ENCODE results near the gene KCNV2. TPM values are rescaled to one million over a fixed set of nuclear protein-coding genes. Genes with fewer than 3 reads are reported as not detected.

KCNV2 gene
- total and polyA plus RNA-seq, 2 donors (not counting 1 experiment from before 2014, with no cell fraction given): not detected

DNA sequence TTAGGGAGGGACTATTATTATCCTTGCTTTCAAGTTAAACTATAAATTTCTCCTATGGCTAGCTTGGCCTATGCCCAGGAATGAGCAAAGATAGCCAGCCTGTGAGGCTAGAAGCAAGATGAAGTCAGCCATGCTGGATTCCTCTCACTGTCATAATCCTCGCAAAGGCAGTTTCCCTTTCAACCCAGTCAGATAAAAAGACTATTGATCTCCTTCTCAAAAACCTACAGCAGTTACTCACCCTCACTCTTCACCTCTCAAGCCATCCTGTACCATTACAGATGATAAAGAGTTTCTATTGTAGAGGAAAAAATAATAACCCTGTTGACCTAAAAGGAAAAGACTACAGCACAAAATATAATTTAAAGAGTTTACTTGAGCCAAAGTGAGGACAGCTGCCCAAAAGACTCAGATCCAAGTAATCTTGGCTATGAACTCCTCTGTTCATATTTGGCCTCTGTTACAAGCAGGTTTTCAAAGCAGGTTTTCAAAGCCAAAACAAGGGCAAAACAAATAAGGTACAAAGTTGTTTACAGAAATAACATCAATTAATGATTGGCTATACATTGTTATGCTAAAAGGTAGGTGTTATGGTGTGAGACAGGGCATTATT, 41.7 kb downstream of the KCNV2 start:
- H3K27ac ChIP-seq (ENCODE audit: insufficient read depth, low read length): peak overlapping the region; percentile 37
- TF ChIP-seq EZH2 (IDR thresholded peaks at IDR 0.05; ENCODE audit: low read length, missing control alignments): no peak
- TF ChIP-seq CTCF (conservative IDR thresholded peaks at IDR 0.05 in 1 of 2, IDR thresholded peaks at IDR 0.05 in 1 of 2; ENCODE audit: low read depth in 1 of 2, low read length in 2 of 2): no peak
- H3K9ac ChIP-seq (ENCODE audit: insufficient read depth, low read length): no peak overlapping the region
- H4K20me1 ChIP-seq (ENCODE audit: control insufficient read depth, extremely low read depth, insufficient read depth, low read length): no peaks in the 10 kb centered on the region
- no peak overlapping the region for H3K4me3 ChIP-seq (replicated peaks in 1 of 4; ENCODE audit: control extremely low read depth in 1 of 4, insufficient read depth in 1 of 4, low read depth in 3 of 4, low read length in 4 of 4)
- no peaks in the 10 kb centered on the region for H3K27me3 ChIP-seq (ENCODE audit: control insufficient read depth, insufficient read depth, low read length)
- peak in 1 of 2 donors; percentile 7 for DNase-seq (ENCODE audit: low read depth in 2 of 2)
- H3K9me3 ChIP-seq (ENCODE audit: control insufficient read depth, insufficient read depth, low read depth, low read length): no peaks in the 10 kb centered on the region
- no peak overlapping the region for H3K4me2 ChIP-seq (ENCODE audit: extremely low read depth, insufficient read depth, low read length)
- H3K79me2 ChIP-seq (ENCODE audit: control insufficient read depth, insufficient read depth, low read length): no peaks in the 10 kb centered on the region
- peak overlapping the region; percentile 16 for H2AFZ ChIP-seq (ENCODE audit: low read length)
- H3K4me1 ChIP-seq (ENCODE audit: control insufficient read depth, extremely low read depth, insufficient read depth, low read length): no peaks in the 10 kb centered on the region
- no peaks in the 10 kb centered on the region for H3K36me3 ChIP-seq (ENCODE audit: control insufficient read depth, insufficient read depth, low read length)

DNA sequence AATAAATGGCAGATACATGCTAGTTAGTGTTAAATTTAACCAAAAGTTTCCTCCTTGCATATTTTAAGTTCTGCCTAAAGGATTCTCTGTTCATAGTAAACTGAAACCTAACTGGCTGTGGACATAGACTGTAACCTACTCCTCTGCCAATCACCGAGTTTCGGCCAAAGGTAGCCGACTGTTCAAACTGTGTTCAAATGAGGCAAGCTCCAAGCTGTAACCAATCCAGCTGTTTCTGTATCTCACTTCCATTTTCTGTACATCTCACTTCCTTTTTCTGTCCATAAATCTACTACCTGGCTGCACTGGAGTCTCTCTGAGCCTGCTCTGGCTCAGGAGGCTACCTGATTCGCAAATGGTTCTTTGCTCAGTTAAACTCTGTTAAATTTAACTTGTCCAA, 44.1 kb downstream of the KCNV2 start:
- H3K9ac ChIP-seq (ENCODE audit: insufficient read depth, low read length): no peak overlapping the region
- H3K4me1 ChIP-seq (ENCODE audit: control insufficient read depth, extremely low read depth, insufficient read depth, low read length): no peaks in the 10 kb centered on the region

DNA sequence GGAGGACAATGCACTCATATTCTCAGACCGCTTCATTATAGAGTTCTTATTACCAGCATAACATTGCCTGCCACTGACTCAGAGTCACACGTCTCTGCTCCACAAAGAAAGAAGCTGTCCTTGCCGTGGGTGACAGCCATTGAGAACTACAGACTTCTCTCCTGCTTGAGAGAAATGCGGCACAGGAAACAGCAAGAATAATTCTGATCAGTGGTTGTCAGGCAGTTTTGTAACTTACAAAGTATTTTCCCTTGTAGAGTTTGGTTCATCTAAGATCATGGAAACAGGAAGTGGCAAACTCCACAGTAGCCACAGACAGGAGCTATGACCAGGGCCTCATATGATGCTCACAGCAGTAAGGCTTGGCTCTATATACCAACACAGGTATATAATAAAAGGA, 47.0 kb downstream of the KCNV2 start:
- no peak overlapping the region for H3K4me3 ChIP-seq (replicated peaks in 1 of 4; ENCODE audit: control extremely low read depth in 1 of 4, insufficient read depth in 1 of 4, low read depth in 3 of 4, low read length in 4 of 4)
- no peaks in the 10 kb centered on the region for H3K27me3 ChIP-seq (ENCODE audit: control insufficient read depth, insufficient read depth, low read length)
- no peak for TF ChIP-seq EZH2 (IDR thresholded peaks at IDR 0.05; ENCODE audit: low read length, missing control alignments)
- no peak for TF ChIP-seq CTCF (conservative IDR thresholded peaks at IDR 0.05 in 1 of 2, IDR thresholded peaks at IDR 0.05 in 1 of 2; ENCODE audit: low read depth in 1 of 2, low read length in 2 of 2)
- no peaks in the 10 kb centered on the region for H3K79me2 ChIP-seq (ENCODE audit: control insufficient read depth, insufficient read depth, low read length)
- no peaks in the 10 kb centered on the region for H4K20me1 ChIP-seq (ENCODE audit: control insufficient read depth, extremely low read depth, insufficient read depth, low read length)
- DNase-seq (ENCODE audit: low read depth in 2 of 2): peak in 1 of 2 donors; percentile 66
- H3K9ac ChIP-seq (ENCODE audit: insufficient read depth, low read length): no peak overlapping the region
- H2AFZ ChIP-seq (ENCODE audit: low read length): no peak overlapping the region
- H3K4me1 ChIP-seq (ENCODE audit: control insufficient read depth, extremely low read depth, insufficient read depth, low read length): no peaks in the 10 kb centered on the region
- H3K27ac ChIP-seq (ENCODE audit: insufficient read depth, low read length): no peak overlapping the region
- H3K36me3 ChIP-seq (ENCODE audit: control insufficient read depth, insufficient read depth, low read length): peaks cover 2% of the 10 kb centered on the region
- H3K9me3 ChIP-seq (ENCODE audit: control insufficient read depth, insufficient read depth, low read depth, low read length): no peaks in the 10 kb centered on the region
- H3K4me2 ChIP-seq (ENCODE audit: extremely low read depth, insufficient read depth, low read length): no peak overlapping the region

More for the DNA sequence above, 44.1 kb downstream of the KCNV2 start:
- Histone ChIP-seq H3K27ac (ENCODE audit: insufficient read depth, low read length) (no peak overlapping the region), H3K4me3 (replicated peaks in 1 of 4; ENCODE audit: control extremely low read depth in 1 of 4, insufficient read depth in 1 of 4, low read depth in 3 of 4, low read length in 4 of 4) (no peak overlapping the region), H3K36me3 (ENCODE audit: control insufficient read depth, insufficient read depth, low read length) (no peaks in the 10 kb centered on the region), H3K9me3 (ENCODE audit: control insufficient read depth, insufficient read depth, low read depth, low read length) (no peaks in the 10 kb centered on the region), H3K27me3 (ENCODE audit: control insufficient read depth, insufficient read depth, low read length) (no peaks in the 10 kb centered on the region), H3K79me2 (ENCODE audit: control insufficient read depth, insufficient read depth, low read length) (no peaks in the 10 kb centered on the region), H2AFZ (ENCODE audit: low read length) (no peak overlapping the region), H3K4me2 (ENCODE audit: extremely low read depth, insufficient read depth, low read length) (no peak overlapping the region), H4K20me1 (ENCODE audit: control insufficient read depth, extremely low read depth, insufficient read depth, low read length) (no peaks in the 10 kb centered on the region)
- no peak for DNase-seq (ENCODE audit: low read depth in 2 of 2)
- no peak for TF ChIP-seq CTCF (conservative IDR thresholded peaks at IDR 0.05 in 1 of 2, IDR thresholded peaks at IDR 0.05 in 1 of 2; ENCODE audit: low read depth in 1 of 2, low read length in 2 of 2)
- TF ChIP-seq EZH2 (IDR thresholded peaks at IDR 0.05; ENCODE audit: low read length, missing control alignments): no peak
